ENCODE data around the gene APBB2.

DNA sequence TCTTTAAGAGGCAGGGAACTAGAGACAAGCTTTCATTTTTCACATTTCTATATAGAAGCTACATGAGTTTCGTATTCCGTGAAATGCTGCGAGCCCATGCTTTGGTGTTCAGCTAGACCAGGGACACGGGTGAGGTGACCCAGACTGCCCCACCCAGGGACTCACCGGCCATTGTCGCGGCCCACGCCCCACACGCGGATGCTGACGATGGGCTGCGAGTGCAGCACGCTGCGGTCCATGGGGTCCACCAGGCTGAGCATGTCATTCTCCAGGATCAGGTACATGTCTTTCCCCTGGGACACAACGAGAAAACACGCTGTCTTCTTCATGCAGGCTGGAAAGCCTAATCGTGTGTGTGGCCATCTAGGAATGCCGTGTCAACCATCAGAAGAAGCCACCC is 324.1 kb downstream of the APBB2 start:
- TF ChIP-seq CTCF (conservative IDR thresholded peaks at IDR 0.05) (no peak), ZFX (IDR thresholded peaks at IDR 0.05) (no peak)
